H1 (cell line): ENCODE measurements around the gene SLC38A10.
A peak's percentile ranks its signal among the peaks of the same experiment; 100 is the strongest.

Experiments used
- ATF2 ChIP-seq: IDR thresholded peaks from 2 replicates; pipeline ENCODE4 v1.6.1; 2012; ENCODE audit warnings: low read length, inconsistent platforms
- BACH1 ChIP-seq: IDR thresholded peaks from 2 replicates; pipeline ENCODE4 v1.6.1; 2012; ENCODE audit warnings: low read length, improper control_type of control experiment
- CTCF ChIP-seq, 3 experiments: IDR thresholded peaks; 1 replicate in 2 of 3; 2 replicates in 1 of 3; pipeline versions ENCODE4 v1.5.1 to v1.6.1; 2011; ENCODE audit warnings: low read length in 3 of 3, mild to moderate bottlenecking in 3 of 3, inconsistent platforms in 2 of 3, low read depth in 1 of 3, moderate library complexity in 1 of 3; ENCODE audit not compliant: insufficient read depth in 1 of 3; ENCODE audit errors: control extremely low read depth in 1 of 3
- EP300 ChIP-seq, 2 experiments: IDR thresholded peaks; 1 replicate in 1 of 2; 2 replicates in 1 of 2; pipeline ENCODE4 v1.6.1; 2011 to 2012; ENCODE audit warnings: low read depth in 2 of 2, low read length in 2 of 2, mild to moderate bottlenecking in 2 of 2, borderline replicate concordance in 1 of 2, inconsistent platforms in 1 of 2, moderate library complexity in 1 of 2
- TAF1 ChIP-seq: IDR thresholded peaks from 2 replicates; pipeline ENCODE4 v1.6.1; 2011; ENCODE audit warnings: mild to moderate bottlenecking, low read depth, low read length

GRCh38 chr17:81210868-81211267 is 84.2 kb downstream of the SLC38A10 start:
- TF ChIP-seq BACH1 (no peak), ATF2 (no peak), TAF1 (no peak), CTCF (IDR thresholded peaks at IDR 0.05; ENCODE audit: control extremely low read depth in 1 of 3, insufficient read depth in 1 of 3, low read depth in 1 of 3, low read length in 3 of 3) (peak in 2 of 3 experiments; percentile 22 to 24; a peak in 3 of 4 replicates), EP300 (IDR thresholded peaks at IDR 0.05; ENCODE audit: borderline replicate concordance in 1 of 2, low read depth in 2 of 2, low read length in 2 of 2) (no peak)
